K562 (cell line): ENCODE results near the gene CREB5. TPM values are rescaled to one million over a fixed set of nuclear protein-coding genes. Genes with fewer than 3 reads are reported as not detected.

ENCODE experiments used
- ATAC-seq: fragments of 200-7000 bp; cut with Tn5 transposase; 3 replicates; pipeline ENCODE4 v1.9.1; 2020; ENCODE audit warnings: moderate library complexity
- BruUV-seq: library from RNA; stranded (reverse); fragments of 400-500 nt; replicated peaks from 2 replicates; lab custom pipeline; 2021; lab: Mats Ljungman, UMichigan
- CTCF ChIA-PET: fragments of 300-600 bp; formaldehyde crosslinking; extraction: SDS; loops from one replicate; lab custom pipeline; 2021; ENCODE audit warnings: low intra/inter-chr PET ratio; lab: Yijun Ruan, JAX
- POLR2A ChIA-PET: fragments of 300-600, 350-650 bp; sonication (Branson Sonifier 250); formaldehyde crosslinking; extraction: SDS; loops from one replicate; lab custom pipeline; 2021; ENCODE audit warnings: antibody characterized with exemption, inconsistent platforms; lab: Yijun Ruan, JAX
- DNase-seq, 4 experiments: peaks; one replicate each; pipeline versions ENCODE4 v3.0.0 to v3.0.0-alpha.2; 2011 to 2018; ENCODE audit warnings: low spot score in 3 of 4, mixed read lengths in 3 of 4; ENCODE audit errors: extremely low read depth in 1 of 4
- FAIRE-seq: peaks from 2 replicates; lab custom pipeline; 2011; peaks lifted over from hg19 to GRCh38; lab: Jason Lieb, UNC
- H2AFZ ChIP-seq: 2 replicates; pipeline ENCODE4 v1.6.0; 2011; ENCODE audit warnings: low read depth, low read length, control low read depth, inconsistent platforms
- H3K27ac ChIP-seq: fragments of 200-600 bp; 3 replicates; pipeline ENCODE4 v1.8.0; 2011; ENCODE audit warnings: low read depth, mild to moderate bottlenecking, control low read depth, inconsistent platforms, low read length, moderate library complexity, mixed read lengths; ENCODE audit errors: extremely low read depth
- H3K27me3 ChIP-seq, 2 experiments: fragments of 300-600 bp in 1 of 2; 2 replicates in 1 of 2; 3 replicates in 1 of 2; pipeline versions ENCODE4 v1.6.0 to v1.8.0; 2011; ENCODE audit warnings: inconsistent platforms in 2 of 2, low read length in 2 of 2, mild to moderate bottlenecking in 1 of 2, mixed read lengths in 1 of 2, moderate library complexity in 1 of 2; ENCODE audit not compliant: control insufficient read depth in 2 of 2, insufficient read depth in 2 of 2
- H3K36me3 ChIP-seq: fragments of 300-600 bp; 3 replicates; pipeline ENCODE4 v1.8.0; 2011; ENCODE audit warnings: mild to moderate bottlenecking, low read length, inconsistent platforms; ENCODE audit not compliant: control insufficient read depth, insufficient read depth
- H3K4me1 ChIP-seq, 2 experiments: fragments of 200-600 bp in 1 of 2; replicated peaks in 1 of 2; 2 replicates in 1 of 2; 3 replicates in 1 of 2; pipeline versions ENCODE4 v1.5.1 to v1.8.0; 2011; ENCODE audit warnings: inconsistent platforms in 2 of 2, low read length in 2 of 2, mild to moderate bottlenecking in 1 of 2, mixed read lengths in 1 of 2, moderate library complexity in 1 of 2; ENCODE audit not compliant: control insufficient read depth in 2 of 2, insufficient read depth in 2 of 2
- H3K4me2 ChIP-seq: 2 replicates; pipeline ENCODE4 v1.6.1; 2011; ENCODE audit warnings: low read length, control low read depth, inconsistent platforms, mixed read lengths; ENCODE audit not compliant: insufficient read depth
- H3K4me3 ChIP-seq: fragments of 200-600 bp; sonication (generic), shearing (Covaris generic); 2 replicates; pipeline ENCODE4 v1.5.1; 2016; ENCODE audit warnings: control low read depth, inconsistent platforms
- H3K79me2 ChIP-seq: fragments of 200-600 bp; 3 replicates; pipeline ENCODE4 v1.8.0; 2011; ENCODE audit warnings: low read length, inconsistent platforms; ENCODE audit not compliant: control insufficient read depth, insufficient read depth
- H3K9ac ChIP-seq, 2 experiments: 2 replicates each; pipeline versions ENCODE4 v1.6.0 to v1.6.1; 2011; ENCODE audit warnings: low read depth in 2 of 2, low read length in 2 of 2, control low read depth in 1 of 2, inconsistent platforms in 1 of 2, mild to moderate bottlenecking in 1 of 2, mixed read lengths in 1 of 2; ENCODE audit not compliant: insufficient read depth in 1 of 2
- H3K9me1 ChIP-seq: one replicate; pipeline ENCODE4 v1.6.0; 2011; ENCODE audit warnings: inconsistent platforms, mild to moderate bottlenecking, low read length, moderate library complexity; ENCODE audit not compliant: control insufficient read depth, insufficient read depth
- H3K9me3 ChIP-seq: replicated peaks from 2 replicates; pipeline ENCODE4 v1.5.1; 2011; ENCODE audit warnings: low read depth, low read length, inconsistent platforms; ENCODE audit not compliant: control insufficient read depth, insufficient read depth
- H4K20me1 ChIP-seq: replicated peaks from 2 replicates; pipeline ENCODE4 v1.6.1; 2011; ENCODE audit warnings: low read length, inconsistent platforms, mixed read lengths; ENCODE audit not compliant: control insufficient read depth, insufficient read depth
- ASH1L ChIP-seq: fragments of 450-650 bp; IDR thresholded peaks from 2 replicates; pipeline ENCODE4 v1.6.1; 2018; ENCODE audit warnings: borderline replicate concordance, mild to moderate bottlenecking, low read depth; ENCODE audit not compliant: partially characterized antibody
- IRF2 ChIP-seq: sonication (generic); formaldehyde crosslinking; IDR thresholded peaks from 2 replicates; pipeline ENCODE4 v1.8.1; 2022; ENCODE audit warnings: mild to moderate bottlenecking, missing genetic modification reagents
- KLF16 ChIP-seq: IDR thresholded peaks from 2 replicates; pipeline ENCODE4 v1.6.1; 2016; ENCODE audit warnings: antibody characterized with exemption
- LCOR ChIP-seq: sonication (generic); formaldehyde crosslinking; IDR thresholded peaks from 2 replicates; pipeline ENCODE4 v1.8.0; 2022; ENCODE audit warnings: mild to moderate bottlenecking, missing genetic modification reagents
- PRMT5 ChIP-seq: sonication (generic); formaldehyde crosslinking; IDR thresholded peaks from 2 replicates; pipeline ENCODE4 v1.5.0; 2020; ENCODE audit warnings: missing genetic modification reagents
- RBBP5 ChIP-seq: fragments of 200-600 bp; sonication (generic); IDR thresholded peaks from 2 replicates; pipeline ENCODE4 v1.6.1; 2012; ENCODE audit warnings: borderline replicate concordance, mild to moderate bottlenecking, low read length, control low read depth, inconsistent platforms; ENCODE audit not compliant: insufficient read depth, poor library complexity, severe bottlenecking
- SOX6 ChIP-seq: fragments of 450-650 bp; IDR thresholded peaks from 2 replicates; pipeline ENCODE4 v1.6.1; 2014; ENCODE audit warnings: mild to moderate bottlenecking
- WGBS: fragments of 100-300 bp; shearing (Covaris generic); methylation state at CpG from one replicate; pipeline ENCODE4 v1.1.6; 2016; ENCODE audit warnings: low coverage, mixed read lengths; ENCODE audit not compliant: insufficient coverage; ENCODE audit errors: missing lambda C conversion rate; 5-methylcytosine and 5-hydroxymethylcytosine counted together
- in situ Hi-C: fragments of 300-500 bp; cut with MboI; formaldehyde crosslinking; loops from 4 replicates; pipeline ENCODE4 v1.15.0; 2018; ENCODE audit warnings: inconsistent platforms, mixed read lengths
- intact Hi-C: fragments of 100-400 bp; cut with micrococcal nuclease; formaldehyde crosslinking; loops from 2 replicates; pipeline ENCODE4 v1.14.2; 2022
- polyA plus RNA-seq, 8 experiments: library from polyadenylated mRNA; depleted of rRNA in 4 of 8; stranded (reverse) in 5 of 8; unstranded in 3 of 8; fragments of >200 nt; fragmentation: Nextera tagmentation in 2 of 8; fragmentation: Illumina TruSeq in 1 of 8; extraction: Ambion mirVana in 2 of 8; extraction: Trizol in 1 of 8; gene quantifications; 2 replicates each; pipeline versions ENCODE4 v1.2.1 to v1.2.3, GENCODE V29; 2011 to 2014; ENCODE audit warnings: inconsistent platforms in 1 of 8, missing spikeins in 1 of 8
- total RNA-seq, 7 experiments: library from RNA; depleted of rRNA in 6 of 7; stranded (reverse); fragments of >200 nt in 6 of 7; fragmentation: Illumina TruSeq in 2 of 7; extraction: Trizol in 2 of 7; gene quantifications; 2 replicates each; pipeline versions ENCODE4 v1.2.1 to v1.2.3, GENCODE V29; 2011 to 2021; ENCODE audit warnings: low replicate concordance in 1 of 7
- TF ChIP-seq, protein P1 (sequence below), 2 experiments: fragments of 150-350 bp in 1 of 2; IDR thresholded peaks; 2 replicates each; pipeline ENCODE4 v1.6.1; 2012 to 2016; ENCODE audit warnings: low read depth in 2 of 2, low read length in 2 of 2, mild to moderate bottlenecking in 1 of 2, moderate library complexity in 1 of 2

The CREB5 gene
- total and polyA plus RNA-seq, 9 of the 15 experiments (the other 6 are each of a cell fraction or from before 2014, with no cell fraction given), result 0.33 to 6.4 (median 1.8) TPM

DNA sequence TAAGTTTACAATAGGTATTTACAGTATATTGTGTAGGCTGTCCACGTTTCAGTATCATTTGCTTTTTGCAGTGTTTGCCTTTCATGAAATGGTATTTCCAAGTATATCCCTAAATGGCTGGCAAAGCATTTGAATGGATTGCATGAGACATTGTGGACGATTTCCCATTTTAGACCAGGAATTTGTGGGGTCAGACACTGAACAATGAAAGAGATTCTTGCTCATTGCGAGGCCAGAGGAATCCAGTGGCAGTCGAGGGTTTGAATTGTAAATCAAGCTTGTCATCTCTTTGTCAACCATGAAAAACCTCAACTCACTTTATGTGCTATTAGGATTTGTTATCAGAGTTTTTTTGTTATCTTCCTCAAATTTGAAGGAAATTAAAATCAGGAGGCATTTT, 70.8 kb downstream of the CREB5 start:
- H3K27me3 ChIP-seq, result peaks cover 0 to 2% of the 10 kb centered on the region in 2 experiments; a peak in 1 of 5 replicates
- H3K4me2 ChIP-seq, result no peak overlapping the region
- H4K20me1 ChIP-seq, result no peaks in the 10 kb centered on the region
- 0% methylated on average over 4 of the region's 4 CpGs for WGBS
- intact Hi-C loops (no loop called here), in situ Hi-C loops (no loop called here)
- ATAC-seq, result no peak
- no peaks in the 10 kb centered on the region for H3K9me1 ChIP-seq
- TF ChIP-seq, protein P1, sequence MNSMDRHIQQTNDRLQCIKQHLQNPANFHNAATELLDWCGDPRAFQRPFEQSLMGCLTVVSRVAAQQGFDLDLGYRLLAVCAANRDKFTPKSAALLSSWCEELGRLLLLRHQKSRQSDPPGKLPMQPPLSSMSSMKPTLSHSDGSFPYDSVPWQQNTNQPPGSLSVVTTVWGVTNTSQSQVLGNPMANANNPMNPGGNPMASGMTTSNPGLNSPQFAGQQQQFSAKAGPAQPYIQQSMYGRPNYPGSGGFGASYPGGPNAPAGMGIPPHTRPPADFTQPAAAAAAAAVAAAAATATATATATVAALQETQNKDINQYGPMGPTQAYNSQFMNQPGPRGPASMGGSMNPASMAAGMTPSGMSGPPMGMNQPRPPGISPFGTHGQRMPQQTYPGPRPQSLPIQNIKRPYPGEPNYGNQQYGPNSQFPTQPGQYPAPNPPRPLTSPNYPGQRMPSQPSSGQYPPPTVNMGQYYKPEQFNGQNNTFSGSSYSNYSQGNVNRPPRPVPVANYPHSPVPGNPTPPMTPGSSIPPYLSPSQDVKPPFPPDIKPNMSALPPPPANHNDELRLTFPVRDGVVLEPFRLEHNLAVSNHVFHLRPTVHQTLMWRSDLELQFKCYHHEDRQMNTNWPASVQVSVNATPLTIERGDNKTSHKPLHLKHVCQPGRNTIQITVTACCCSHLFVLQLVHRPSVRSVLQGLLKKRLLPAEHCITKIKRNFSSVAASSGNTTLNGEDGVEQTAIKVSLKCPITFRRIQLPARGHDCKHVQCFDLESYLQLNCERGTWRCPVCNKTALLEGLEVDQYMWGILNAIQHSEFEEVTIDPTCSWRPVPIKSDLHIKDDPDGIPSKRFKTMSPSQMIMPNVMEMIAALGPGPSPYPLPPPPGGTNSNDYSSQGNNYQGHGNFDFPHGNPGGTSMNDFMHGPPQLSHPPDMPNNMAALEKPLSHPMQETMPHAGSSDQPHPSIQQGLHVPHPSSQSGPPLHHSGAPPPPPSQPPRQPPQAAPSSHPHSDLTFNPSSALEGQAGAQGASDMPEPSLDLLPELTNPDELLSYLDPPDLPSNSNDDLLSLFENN (IDR thresholded peaks at IDR 0.05; ENCODE audit: low read depth in 2 of 2, low read length in 2 of 2), result no peak
- TF ChIP-seq IRF2 (CRISPR knock-in tag) (no peak), SOX6 (no peak), LCOR (no peak), PRMT5 (CRISPR knock-in tag) (no peak), ASH1L (no peak), RBBP5 (no peak), KLF16 (no peak)
- H3K9me3 ChIP-seq, result no peaks in the 10 kb centered on the region
- ChIA-PET POLR2A (no interaction called here), CTCF (no interaction called here)
- no peaks in the 10 kb centered on the region for H3K79me2 ChIP-seq
- H3K36me3 ChIP-seq, result no peaks in the 10 kb centered on the region
- no peak overlapping the region for H3K27ac ChIP-seq
- H3K4me1 ChIP-seq, result no peaks in the 10 kb centered on the region
- BruUV-seq, result no TSS peak
- no peak overlapping the region for H3K9ac ChIP-seq
- H3K4me3 ChIP-seq, result no peak overlapping the region
- no peak for DNase-seq
- no peak overlapping the region for H2AFZ ChIP-seq
- FAIRE-seq, result no peak
